Endothelial cell of umbilical vein (primary cell): ENCODE data around the gene DKK3.

ENCODE experiments used
- CTCF ChIP-seq, 2 donors: IDR thresholded peaks; 1 replicate in 1 of 2; 2 replicates in 1 of 2; pipeline ENCODE4 v1.5.1; 2011; ENCODE audit warnings: low read length in 2 of 2, mild to moderate bottlenecking in 2 of 2, moderate library complexity in 2 of 2, control low read depth in 1 of 2, inconsistent platforms in 1 of 2, low read depth in 1 of 2; ENCODE audit not compliant: insufficient read depth in 1 of 2; ENCODE audit errors: extremely low read depth in 1 of 2
- EZH2 ChIP-seq: IDR thresholded peaks from 2 replicates; pipeline ENCODE4 v1.6.1; 2012; ENCODE audit warnings: borderline replicate concordance, low read depth, mild to moderate bottlenecking, moderate library complexity, low read length, inconsistent platforms; ENCODE audit not compliant: severe bottlenecking
- FOS ChIP-seq: IDR thresholded peaks from 2 replicates; pipeline ENCODE4 v1.6.1; 2011; ENCODE audit warnings: mild to moderate bottlenecking, low read length, moderate library complexity, borderline replicate concordance; ENCODE audit not compliant: insufficient read depth
- POLR2AphosphoS5 ChIP-seq: IDR thresholded peaks from 2 replicates; pipeline ENCODE4 v1.6.1; 2012; ENCODE audit warnings: low read depth, mild to moderate bottlenecking, control low read depth, low read length, moderate library complexity; ENCODE audit not compliant: insufficient read depth

- TF ChIP-seq POLR2AphosphoS5 (no peak), CTCF (IDR thresholded peaks at IDR 0.05; ENCODE audit: extremely low read depth in 1 of 2, insufficient read depth in 1 of 2, low read depth in 1 of 2, low read length in 2 of 2) (no peak), EZH2 (no peak), FOS (no peak)
Observed at GRCh38 chr11:11970556-11970955, 37.9 kb downstream of the DKK3 start.
